Measurements from ENCODE around the gene S1PR4.
"Not testable (repeated sequence)": the region's sequence is repeated elsewhere in the genome, so short reads cannot be mapped to it uniquely, and the experiment has no call there.

The S1PR4 gene

GRCh38 chr19:3203805-3204645 lies 25.5 kb downstream of the S1PR4 start:
- no peak for DNase-seq (ENCODE audit: insufficient read length)
- TF ChIP-seq POLR2A (IDR thresholded peaks at IDR 0.05; ENCODE audit: low read depth, low read length) (no peak), POLR2AphosphoS5 (IDR thresholded peaks at IDR 0.05; ENCODE audit: low read depth, low read length) (no peak), TAF1 (IDR thresholded peaks at IDR 0.05; ENCODE audit: borderline replicate concordance, low read depth, low read length) (no peak)
- no peak for FAIRE-seq

DNA sequence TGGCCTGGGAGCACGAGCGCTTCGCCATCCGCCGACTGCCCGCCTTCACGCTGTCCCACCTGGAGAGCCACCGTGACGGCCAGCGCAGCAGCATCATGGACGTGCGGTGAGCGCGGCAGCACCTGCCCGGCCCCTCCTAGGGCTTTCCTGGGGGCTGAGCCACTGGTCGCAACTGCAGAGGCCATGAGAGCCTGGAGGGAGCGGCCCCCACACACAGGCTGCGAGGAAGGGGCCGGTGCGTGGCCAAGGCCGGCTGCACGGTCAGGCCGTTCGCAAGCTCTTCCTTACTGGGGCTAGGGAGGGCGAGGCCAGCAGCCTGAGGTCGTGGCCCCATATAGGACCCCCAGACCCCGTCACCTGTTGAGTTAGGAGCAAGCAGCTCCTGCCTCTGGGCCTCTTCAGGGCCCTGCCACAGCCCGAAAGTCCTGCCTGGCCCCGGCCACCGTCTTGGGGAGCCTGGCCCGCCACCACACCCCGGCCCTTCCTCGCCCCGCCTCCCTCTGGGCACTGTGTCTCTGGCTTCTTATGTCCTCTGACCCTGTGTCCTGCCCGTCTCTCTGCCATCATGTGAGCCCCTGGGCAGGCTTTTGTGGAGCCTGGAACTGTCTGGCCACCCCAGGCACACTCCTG lies 26.2 kb downstream of the S1PR4 start:
- FAIRE-seq (no peak), DNase-seq (ENCODE audit: insufficient read length) (no peak)
- TF ChIP-seq POLR2AphosphoS5 (IDR thresholded peaks at IDR 0.05; ENCODE audit: low read depth, low read length), result no peak
- TF ChIP-seq TAF1 (IDR thresholded peaks at IDR 0.05; ENCODE audit: borderline replicate concordance, low read depth, low read length), result no peak
- no peak for TF ChIP-seq POLR2A (IDR thresholded peaks at IDR 0.05; ENCODE audit: low read depth, low read length)

DNA sequence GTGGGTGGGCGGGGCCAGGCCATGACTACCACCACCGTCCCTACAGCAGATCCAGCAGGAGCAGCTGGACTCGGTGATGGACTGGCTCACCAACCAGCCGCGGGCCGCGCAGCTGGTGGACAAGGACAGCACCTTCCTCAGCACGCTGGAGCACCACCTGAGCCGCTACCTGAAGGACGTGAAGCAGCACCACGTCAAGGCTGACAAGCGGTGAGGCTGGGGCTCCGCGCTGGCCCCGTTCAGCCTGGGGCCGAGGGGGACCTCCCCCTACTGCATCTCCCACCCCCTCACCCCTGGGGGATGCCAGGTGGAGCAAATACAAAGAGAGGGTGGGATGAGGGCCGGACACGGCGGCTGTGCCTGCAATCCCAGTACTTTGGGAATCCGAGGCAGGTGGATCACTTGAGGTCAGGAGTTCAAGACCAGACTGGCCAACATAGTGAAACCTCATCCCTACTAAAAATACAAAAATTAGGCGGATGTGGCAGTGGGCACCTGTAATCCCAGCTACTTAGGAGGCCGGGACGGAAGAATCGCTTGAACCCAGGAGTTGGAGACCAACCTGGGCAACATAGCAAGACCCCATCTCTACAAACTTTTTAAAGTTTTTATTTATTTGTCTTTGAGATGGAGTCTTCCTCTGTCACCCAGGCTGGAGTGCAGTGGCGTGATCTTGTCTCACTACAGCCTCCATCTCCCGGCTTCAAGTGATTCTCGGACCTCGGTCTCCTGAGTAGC lies 27.8 kb downstream of the S1PR4 start:
- TF ChIP-seq POLR2A (IDR thresholded peaks at IDR 0.05; ENCODE audit: low read depth, low read length) (no peak), POLR2AphosphoS5 (IDR thresholded peaks at IDR 0.05; ENCODE audit: low read depth, low read length) (no peak), TAF1 (IDR thresholded peaks at IDR 0.05; ENCODE audit: borderline replicate concordance, low read depth, low read length) (no peak)
- no peak for DNase-seq (ENCODE audit: insufficient read length)
- no peak for FAIRE-seq

DNA sequence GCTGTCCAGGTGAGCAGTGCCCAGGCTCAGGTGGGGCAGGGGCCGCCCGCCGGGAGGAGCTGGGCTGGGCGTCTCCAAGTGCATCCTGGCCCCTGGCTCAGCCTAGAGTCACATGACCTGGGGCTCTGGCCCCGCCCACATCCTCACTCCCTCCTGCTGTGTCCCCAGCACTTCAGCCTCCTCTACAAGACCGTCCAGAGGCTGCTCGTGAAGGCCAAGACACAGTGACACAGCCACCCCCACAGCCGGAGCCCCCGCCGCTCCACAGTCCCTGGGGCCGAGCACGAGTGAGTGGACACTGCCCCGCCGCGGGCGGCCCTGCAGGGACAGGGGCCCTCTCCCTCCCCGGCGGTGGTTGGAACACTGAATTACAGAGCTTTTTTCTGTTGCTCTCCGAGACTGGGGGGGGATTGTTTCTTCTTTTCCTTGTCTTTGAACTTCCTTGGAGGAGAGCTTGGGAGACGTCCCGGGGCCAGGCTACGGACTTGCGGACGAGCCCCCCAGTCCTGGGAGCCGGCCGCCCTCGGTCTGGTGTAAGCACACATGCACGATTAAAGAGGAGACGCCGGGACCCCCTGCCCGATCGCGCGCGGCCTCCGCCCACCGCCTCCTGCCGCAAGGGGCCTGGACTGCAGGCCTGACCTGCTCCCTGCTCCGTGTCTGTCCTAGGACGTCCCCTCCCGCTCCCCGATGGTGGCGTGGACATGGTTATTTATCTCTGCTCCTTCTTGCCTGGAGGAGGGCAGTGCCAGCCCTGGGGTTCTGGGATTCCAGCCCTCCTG lies 29.1 kb downstream of the S1PR4 start:
- no peak for TF ChIP-seq POLR2AphosphoS5 (IDR thresholded peaks at IDR 0.05; ENCODE audit: low read depth, low read length)
- TF ChIP-seq TAF1 (IDR thresholded peaks at IDR 0.05; ENCODE audit: borderline replicate concordance, low read depth, low read length), result no peak
- no peak for TF ChIP-seq POLR2A (IDR thresholded peaks at IDR 0.05; ENCODE audit: low read depth, low read length)
- FAIRE-seq (no peak), DNase-seq (ENCODE audit: insufficient read length) (no peak)

DNA sequence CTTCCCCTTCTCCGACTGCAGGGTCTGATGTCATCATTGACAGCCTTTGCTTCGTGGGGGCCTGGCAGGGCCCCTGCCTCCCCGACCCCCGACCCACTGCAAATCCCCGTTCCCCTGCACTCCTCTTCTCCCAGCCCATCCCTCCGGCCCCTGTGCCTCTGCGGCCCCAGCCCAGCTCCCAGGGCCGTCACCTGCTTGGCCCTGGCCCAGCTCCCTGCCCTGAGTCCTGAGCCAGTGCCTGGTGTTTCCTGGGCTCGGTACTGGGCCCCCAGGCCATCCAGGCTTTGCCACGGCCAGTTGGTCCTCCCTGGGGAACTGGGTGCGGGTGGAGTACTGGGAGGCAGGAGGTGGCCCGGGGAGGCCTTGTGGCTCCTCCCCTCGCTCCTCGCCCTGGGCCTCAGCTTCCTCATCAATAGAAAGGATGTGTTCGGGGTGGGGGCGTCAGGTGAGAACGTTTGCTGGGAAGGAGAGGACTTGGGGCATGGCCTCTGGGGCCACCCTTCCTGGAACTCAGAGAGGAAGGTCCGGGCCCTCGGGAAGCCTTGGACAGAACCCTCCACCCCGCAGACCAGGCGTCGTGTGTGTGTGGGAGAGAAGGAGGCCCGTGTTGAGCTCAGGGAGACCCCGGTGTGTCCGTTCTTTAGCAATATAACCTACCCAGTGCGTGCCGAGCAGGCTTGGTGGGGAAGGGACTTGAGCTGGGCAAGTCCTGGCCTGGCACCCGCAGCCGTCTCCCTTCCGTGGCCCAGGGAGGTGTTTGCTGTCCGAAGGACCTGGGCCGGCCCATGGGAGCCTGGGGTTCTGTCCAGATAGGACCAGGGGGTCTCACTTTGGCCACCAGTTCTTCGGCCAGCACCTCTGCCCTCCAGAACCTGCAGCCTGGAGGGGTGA lies 30.0 kb downstream of the S1PR4 start:
- FAIRE-seq, result no peak
- TF ChIP-seq TAF1 (IDR thresholded peaks at IDR 0.05; ENCODE audit: borderline replicate concordance, low read depth, low read length), result no peak
- no peak for TF ChIP-seq POLR2AphosphoS5 (IDR thresholded peaks at IDR 0.05; ENCODE audit: low read depth, low read length)
- TF ChIP-seq POLR2A (IDR thresholded peaks at IDR 0.05; ENCODE audit: low read depth, low read length), result no peak
- DNase-seq (ENCODE audit: insufficient read length), result no peak

GRCh38 chr19:3210347-3211017 lies 31.9 kb downstream of the S1PR4 start:
- TF ChIP-seq POLR2AphosphoS5 (IDR thresholded peaks at IDR 0.05; ENCODE audit: low read depth, low read length), result no peak; the same call in 1 of the 2 replicates
- DNase-seq (ENCODE audit: insufficient read length), result peak; percentile 90
- FAIRE-seq, result peak; percentile 87

- DNase-seq (ENCODE audit: insufficient read length), result no peak
- TF ChIP-seq POLR2A (IDR thresholded peaks at IDR 0.05; ENCODE audit: low read depth, low read length) (no peak), POLR2AphosphoS5 (IDR thresholded peaks at IDR 0.05; ENCODE audit: low read depth, low read length) (no peak), TAF1 (IDR thresholded peaks at IDR 0.05; ENCODE audit: borderline replicate concordance, low read depth, low read length) (no peak)
- FAIRE-seq, result no peak
These were observed 32.6 kb downstream of the S1PR4 start for GRCh38 chr19:3211191-3211590.

- FAIRE-seq, result no peak
- TF ChIP-seq POLR2A (IDR thresholded peaks at IDR 0.05; ENCODE audit: low read depth, low read length), result no peak
- no peak for TF ChIP-seq POLR2AphosphoS5 (IDR thresholded peaks at IDR 0.05; ENCODE audit: low read depth, low read length)
- TF ChIP-seq TAF1 (IDR thresholded peaks at IDR 0.05; ENCODE audit: borderline replicate concordance, low read depth, low read length), result no peak
- no peak for DNase-seq (ENCODE audit: insufficient read length)
These were observed 34.6 kb downstream of the S1PR4 start for GRCh38 chr19:3213159-3213558.

DNA sequence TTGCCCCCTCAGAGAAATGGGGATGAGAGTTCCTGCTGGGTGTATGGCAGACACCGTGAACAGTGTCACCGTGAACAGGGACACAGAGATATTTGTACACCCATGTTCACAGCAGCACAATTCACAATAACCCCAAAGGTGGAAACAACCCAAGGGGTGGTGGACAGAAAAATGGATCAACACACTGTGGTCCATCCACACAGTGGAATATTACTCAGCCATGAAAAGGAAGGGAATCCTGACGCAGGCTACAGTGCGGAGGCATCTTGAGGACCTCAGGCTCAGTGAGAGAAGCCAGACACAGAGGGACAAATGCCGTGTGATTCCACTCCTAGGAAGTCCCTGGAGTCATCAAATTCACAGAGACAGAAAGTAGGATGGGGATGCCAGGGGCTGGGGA lies 38.3 kb downstream of the S1PR4 start:
- TF ChIP-seq POLR2AphosphoS5 (IDR thresholded peaks at IDR 0.05; ENCODE audit: low read depth, low read length), result no peak
- FAIRE-seq (no peak), DNase-seq (ENCODE audit: insufficient read length) (no peak)

DNA sequence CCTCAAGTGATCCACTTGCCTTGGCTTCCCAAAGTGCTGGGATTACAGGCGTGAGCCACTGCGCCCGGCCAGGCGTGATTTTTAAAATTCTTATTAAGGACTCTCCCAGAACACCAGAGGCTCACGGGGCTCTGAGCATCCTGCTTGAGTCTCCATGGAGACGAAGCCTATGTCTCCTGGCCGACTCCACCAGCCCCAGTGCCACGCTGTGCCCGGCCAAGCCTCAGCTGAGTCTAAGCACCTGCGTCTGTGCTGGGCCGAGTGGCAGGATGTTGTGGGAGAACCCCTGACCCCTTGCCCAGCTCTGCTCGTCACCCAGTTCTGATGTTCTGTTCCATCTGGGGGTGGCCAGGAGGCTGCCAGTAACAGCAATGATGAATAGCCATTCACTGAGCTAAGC lies 42.0 kb downstream of the S1PR4 start:
- DNase-seq (ENCODE audit: insufficient read length) (no peak), FAIRE-seq (no peak)
- TF ChIP-seq TAF1 (IDR thresholded peaks at IDR 0.05; ENCODE audit: borderline replicate concordance, low read depth, low read length) (no peak), POLR2A (IDR thresholded peaks at IDR 0.05; ENCODE audit: low read depth, low read length) (no peak), POLR2AphosphoS5 (IDR thresholded peaks at IDR 0.05; ENCODE audit: low read depth, low read length) (no peak)

DNA sequence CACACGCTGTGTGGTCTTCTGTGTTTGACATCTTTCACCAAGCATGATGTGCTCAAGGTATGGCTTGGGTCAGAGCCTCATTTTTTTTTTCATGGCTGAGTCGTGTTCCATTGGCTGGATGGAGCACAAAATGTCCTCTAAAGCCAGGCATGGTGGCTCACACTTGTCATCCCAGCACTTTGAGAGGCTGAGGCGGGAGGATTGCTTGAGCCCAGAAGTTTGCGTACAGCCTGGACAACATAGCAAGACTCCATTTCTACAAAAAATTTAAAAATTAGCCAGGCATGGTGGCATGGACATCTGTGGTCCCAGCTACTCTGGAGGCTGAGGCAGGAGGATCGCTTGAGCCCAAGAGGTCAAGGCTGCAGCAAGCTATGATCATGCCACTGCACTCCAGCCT lies 43.0 kb downstream of the S1PR4 start:
- not testable (repeated sequence) for DNase-seq (ENCODE audit: insufficient read length); FAIRE-seq

Data from GM12892 (cell line).